Activated CD8-positive, alpha-beta memory T cell treated with anti-CD3 and anti-CD28 coated beads, Interleukin-2, amount 50 U/mL, for 1 hour (primary cell): ENCODE data around the gene SUN2.
"Not testable (repeated sequence)": the region's sequence is repeated elsewhere in the genome, so short reads cannot be mapped to it uniquely, and the experiment has no call there.

Experiments
- DNase-seq: peaks from one replicate; pipeline ENCODE4 v3.0.0-alpha.2; 2020; ENCODE audit errors: extremely low read depth

SUN2 gene

GRCh38 chr22:38755911-38756532 lies at the start of gene SUN2:
Gene SUN2, minus strand, starts transcription at chr22:38755998. Its CDS starts 3,370 bp downstream, at chr22:38752628.
- peak; percentile 76 for DNase-seq

DNA sequence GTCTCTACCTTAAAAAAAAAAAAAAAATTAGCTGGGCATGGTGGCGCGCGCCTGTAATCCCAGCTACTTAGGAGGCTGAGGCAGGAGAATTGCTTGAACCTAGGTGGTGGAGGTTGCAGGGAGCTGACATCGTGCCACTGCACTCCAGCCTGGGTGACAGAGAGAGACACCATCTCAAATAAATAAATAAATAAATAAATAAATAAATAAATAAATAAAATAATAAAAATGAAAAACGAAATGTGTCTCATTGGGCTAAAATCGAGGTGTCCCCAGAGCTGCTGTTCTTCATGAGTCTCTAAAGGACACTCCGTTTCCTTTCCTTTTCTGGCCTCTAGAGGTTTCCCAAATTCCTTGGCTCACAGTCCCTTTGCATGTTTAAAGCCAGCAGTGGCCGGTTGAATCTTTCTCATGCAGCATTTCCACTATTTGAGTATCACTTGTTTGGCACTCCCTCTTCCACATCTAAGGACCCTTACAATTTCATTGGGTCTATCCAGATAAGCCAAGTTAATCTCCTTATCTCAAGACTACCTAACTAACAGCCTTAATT lies 49.3 kb upstream of the SUN2 start:
- DNase-seq, result not testable (repeated sequence)

GRCh38 chr22:38802671-38803121 lies 46.9 kb upstream of the SUN2 start:
- DNase-seq, result no peak

DNA sequence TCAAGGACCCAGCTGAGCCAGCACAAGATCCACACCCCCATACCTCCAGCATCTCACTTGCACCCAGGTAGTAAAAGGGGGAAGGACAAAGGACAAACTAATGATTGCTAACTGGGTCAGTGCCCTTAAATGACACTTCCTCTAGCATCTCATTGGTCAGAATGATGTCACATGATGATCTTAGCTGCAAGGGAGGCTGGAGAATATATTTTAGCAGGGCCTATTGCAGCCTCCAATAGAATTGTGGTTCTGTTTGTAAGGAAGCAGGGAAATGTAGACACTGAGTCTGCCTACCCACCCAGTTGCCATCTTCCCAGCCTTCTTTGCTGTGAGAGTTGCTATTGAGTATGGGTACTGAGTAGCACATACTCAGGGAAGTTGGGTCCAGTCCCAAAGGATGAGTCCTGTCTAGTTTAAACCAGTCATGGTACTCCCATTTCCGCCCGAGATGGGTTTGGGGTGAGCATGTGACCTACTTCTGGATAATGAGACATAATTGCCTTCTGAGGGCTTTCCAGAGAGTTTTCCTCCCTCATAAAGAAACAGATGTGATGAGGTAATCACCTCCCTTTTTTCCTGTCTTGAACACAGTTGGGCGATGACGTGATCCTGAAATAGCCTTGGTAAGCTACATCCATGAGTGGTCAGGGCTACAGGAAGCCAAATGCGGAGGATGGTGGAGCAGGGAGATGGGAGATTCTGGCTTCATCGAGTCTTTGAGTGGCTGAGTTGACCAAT lies 43.6 kb upstream of the SUN2 start:
- no peak for DNase-seq

DNA sequence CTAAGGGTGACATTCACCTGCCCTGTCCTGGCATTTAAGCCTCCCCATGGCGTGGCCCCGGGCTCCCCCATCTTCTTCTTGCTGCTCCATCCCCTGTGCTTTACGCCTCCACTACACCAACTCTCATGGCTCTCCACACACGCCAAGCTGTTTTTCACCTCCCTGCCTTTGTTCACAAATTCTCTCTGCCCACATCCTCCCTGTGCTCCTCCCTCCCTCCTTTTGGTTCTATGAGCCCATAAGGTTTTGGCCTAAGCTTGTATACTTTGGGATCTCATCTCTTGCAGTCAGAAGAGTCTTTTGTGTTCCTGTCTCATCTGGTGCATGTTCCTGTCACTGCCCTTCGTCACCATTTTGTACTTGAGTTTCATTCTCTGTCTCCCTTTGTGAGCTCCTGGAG lies 42.7 kb upstream of the SUN2 start:
- DNase-seq, result no peak

DNA sequence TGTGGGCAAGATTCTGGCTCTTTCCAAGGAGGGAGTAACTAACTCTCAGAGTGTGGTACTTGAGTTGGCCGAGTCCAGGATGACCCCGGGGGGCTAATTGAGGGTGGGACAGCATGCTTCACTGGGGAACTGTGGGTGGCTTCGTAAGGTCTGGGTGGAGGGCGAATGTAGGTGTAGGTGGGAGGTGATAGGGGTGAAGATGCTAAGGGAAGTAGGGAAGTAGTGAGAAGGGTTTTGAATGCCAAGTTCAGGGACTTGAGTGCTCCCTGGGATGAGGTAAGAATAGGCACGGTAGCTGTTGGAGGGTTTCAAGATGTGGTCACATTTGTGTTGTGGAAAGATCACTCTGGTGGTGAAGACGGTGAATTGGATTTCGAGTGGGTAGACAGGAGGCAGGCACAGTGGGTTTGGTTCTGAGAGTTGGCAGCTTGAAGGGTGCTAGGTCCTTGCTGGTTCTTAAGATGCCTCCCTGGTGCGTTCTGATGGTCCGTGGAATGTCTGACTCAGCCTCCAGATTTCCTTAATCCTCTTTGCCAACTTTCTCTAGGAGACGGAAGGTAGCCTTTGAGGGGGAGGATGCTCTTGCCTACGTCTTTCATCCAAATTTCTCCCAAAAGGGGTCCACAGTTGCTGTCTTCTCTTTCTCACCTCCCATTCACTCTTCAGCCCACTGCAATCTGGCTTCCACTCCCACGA lies 40.6 kb upstream of the SUN2 start:
- no peak for DNase-seq

DNA sequence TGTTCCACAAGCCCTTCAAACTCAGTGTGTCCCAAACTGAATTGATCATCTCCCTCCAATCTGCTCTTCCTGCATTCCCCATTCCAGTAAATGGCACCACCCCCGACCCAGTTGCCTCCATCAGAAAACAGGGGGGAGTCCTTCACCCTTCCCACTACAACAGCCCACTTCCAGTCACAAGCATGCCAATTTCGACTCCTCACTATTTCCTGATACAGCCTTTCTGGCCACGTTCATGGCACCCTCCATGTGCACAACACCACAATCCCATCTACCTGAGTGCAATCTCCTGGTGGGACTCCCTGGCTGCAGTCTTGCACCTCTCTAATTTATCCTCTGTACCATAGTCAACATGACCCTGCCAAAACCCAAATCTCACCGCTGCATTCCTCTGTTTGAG lies 39.8 kb upstream of the SUN2 start:
- no peak for DNase-seq

DNA sequence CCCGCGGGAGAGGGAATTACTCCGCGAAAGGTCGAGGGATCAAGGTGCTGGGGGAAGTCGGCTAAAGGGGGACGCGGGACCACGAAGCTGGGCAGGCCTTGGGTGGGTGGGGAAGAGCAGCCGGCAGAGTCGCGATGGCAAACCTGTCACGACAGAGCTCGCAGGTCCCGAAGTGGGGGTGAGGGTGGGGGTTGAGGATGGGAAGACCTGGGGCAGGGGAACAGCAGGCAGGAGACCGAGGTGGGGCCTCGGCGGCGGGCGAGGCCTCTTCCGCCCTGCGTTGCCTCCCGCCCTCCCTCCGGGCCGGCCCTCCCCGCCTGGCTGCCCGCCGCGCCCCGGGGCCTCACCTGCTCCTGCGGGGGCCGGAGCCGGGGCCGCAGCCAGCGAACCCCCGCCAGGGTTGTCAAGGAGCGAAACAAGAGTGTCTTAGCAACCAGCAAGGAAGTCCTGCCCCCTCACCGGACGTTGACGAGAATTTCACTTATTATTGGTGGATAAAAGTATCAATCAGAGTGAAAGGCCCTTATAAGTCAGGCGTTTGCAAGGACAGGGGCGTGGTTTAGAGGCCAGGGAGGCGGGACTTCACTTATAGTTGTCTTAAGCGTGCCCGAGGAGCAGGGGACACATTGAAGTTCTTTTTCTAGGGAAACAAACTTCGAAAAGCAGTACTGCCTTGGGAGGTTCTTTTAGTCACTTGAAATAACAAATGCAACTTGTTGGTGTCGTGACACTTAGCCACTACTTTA lies 38.1 kb upstream of the SUN2 start, which contains the start of gene DNAL4:
Gene DNAL4 (minus strand): TSS at position 423 of the 746 bp plus-strand sequence. CDS start 11,412 bp downstream, outside the sequence.
- peak; percentile 79 for DNase-seq

GRCh38 chr22:38793317-38793716 lies 37.5 kb upstream of the SUN2 start:
- DNase-seq, result no peak

- DNase-seq, result no peak
These were observed 37.0 kb upstream of the SUN2 start for GRCh38 chr22:38792833-38793232.

DNA sequence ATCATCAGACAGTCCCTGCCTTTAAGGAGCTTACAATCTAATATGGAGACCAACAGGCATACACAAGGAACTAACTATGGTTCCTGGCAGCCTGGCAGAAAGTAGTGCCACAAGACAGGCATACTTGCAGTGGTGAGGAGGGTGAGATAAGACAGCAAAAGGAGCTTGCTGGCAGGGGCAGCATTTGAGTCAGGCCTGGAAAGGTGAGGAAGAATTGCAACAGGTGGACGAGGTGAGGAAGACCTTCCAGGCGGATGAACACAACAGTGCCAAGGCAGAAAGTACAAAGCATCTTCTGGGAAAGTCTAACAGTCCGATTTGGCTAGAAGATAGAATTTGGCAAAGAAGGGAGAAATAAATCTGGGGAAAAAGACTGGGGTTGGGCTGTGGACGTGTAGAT lies 33.8 kb upstream of the SUN2 start:
- no peak for DNase-seq

DNA sequence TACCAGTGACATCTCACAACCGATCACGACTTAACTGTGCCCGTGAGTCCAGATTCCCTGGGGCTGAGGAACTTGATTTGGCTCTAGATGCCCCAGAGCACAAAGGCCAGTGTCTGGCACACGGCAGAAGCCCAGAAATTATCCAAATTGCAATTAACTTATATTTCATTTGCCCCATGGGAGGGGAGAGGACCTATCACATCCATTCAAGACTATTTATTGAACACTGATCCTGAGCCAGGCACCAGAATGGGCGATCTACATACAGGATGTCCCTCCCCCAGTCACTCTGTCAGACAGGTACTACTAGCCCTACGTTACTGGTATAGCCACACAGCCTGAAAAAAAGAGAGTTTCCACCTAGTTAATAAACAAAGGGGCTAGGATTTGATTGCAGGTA lies 33.0 kb upstream of the SUN2 start:
- DNase-seq, result no peak

DNA sequence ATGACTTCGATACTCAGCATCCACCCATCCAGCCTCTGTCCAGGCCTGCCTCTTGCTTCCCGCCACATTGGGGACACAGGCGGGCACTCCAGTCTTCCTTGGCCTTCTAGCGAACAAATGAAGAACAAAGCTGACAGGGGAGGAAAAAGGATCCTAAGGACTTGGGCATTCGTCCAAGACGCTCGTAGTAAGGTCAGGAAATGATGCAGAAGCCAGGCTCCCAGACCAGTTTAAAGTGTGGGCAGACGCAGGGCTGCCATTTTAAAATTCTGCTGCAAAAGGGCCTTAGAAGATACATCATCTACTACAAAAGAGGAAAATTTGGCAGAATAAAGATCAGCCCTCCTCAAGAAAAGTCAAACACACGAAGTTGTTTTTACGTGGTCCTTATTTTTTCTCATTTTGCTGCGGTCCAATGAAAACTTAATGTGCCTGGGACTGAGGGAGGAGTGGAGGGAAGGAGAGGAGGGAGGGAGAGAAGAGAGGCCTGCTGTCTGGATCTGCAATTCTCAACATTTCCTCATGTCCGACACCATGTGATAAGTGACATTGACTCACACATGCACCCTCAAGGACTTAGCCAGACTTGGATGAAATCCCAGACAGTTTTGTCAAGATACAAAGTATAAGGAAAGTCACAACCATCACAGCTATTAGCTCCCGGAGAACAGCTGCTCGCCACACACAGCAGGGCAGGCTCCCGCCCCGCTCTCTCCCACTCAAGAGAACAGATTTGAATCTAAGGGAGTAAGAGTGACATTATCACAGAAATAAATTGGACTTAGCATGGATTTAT lies 32.4 kb upstream of the SUN2 start:
- no peak for DNase-seq

- no peak for DNase-seq
These were observed 30.8 kb upstream of the SUN2 start for GRCh38 chr22:38786631-38787030.

DNA sequence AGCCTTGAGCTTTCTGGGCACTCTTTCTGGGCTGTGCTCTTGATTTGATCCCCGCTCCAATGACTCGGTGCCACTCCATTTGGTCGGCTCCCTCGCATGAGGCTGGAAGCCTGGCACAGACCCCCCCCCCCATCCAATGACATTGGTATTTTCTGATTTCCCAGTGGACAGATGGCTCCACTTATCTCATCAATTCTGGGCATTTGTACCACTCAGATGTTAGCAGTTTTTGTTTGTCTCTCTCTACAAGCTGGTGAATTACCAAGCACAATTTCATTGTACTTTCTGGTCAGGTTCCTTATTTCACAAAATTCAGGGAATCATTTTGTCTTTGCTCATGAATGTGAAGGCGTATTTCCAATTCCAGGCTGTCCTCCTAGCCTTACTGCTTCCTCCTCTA lies 29.1 kb upstream of the SUN2 start:
- no peak for DNase-seq

DNA sequence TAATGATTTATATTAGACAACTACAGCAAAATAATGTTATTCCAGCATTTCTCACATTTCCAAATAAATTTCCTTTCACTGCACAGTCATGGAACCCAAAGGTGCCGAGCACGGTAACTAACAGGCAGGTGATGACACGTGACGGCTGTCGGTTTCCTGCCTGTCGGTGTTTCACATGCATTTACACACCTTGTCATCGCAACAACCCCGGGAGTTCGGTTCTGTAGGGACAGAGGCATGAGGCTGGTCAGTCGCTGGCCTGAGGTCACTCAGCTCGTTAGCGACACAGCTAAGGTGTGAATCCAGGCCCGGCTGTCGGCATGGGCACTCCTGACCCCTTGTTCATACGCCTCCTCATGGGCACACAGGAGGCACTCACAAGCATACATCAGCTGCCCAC lies 28.2 kb upstream of the SUN2 start:
- no peak for DNase-seq

GRCh38 chr22:38783095-38783615 lies 27.4 kb upstream of the SUN2 start:
- no peak for DNase-seq

- DNase-seq, result no peak
These were observed 26.8 kb upstream of the SUN2 start for GRCh38 chr22:38782402-38783094.

- no peak for DNase-seq
These were observed 25.2 kb upstream of the SUN2 start for GRCh38 chr22:38781033-38781432.

- no peak for DNase-seq
These were observed 21.4 kb upstream of the SUN2 start for GRCh38 chr22:38777087-38777671.
